Tibial artery (tissue), 4 donors: Measurements from ENCODE around the gene HVCN1.
"Not testable (repeated sequence)": the region's sequence is repeated elsewhere in the genome, so short reads cannot be mapped to it uniquely, and the experiment has no call there.

Source experiments
- DNase-seq, 2 donors: peaks; one replicate each; pipeline ENCODE4 v3.0.0-alpha.2; 2019
- H3K27ac ChIP-seq, 2 donors: fragments of 200-600 bp; sonication (generic) in 1 of 2; 1 replicate in 1 of 2; 2 replicates in 1 of 2; pipeline ENCODE4 v1.5.1; 2018 to 2019; ENCODE audit warnings: mild to moderate bottlenecking in 1 of 2
- H3K27me3 ChIP-seq, 2 donors: fragments of 200-600 bp; sonication (generic) in 1 of 2; one replicate each; pipeline versions ENCODE4 v1.5.1 to v1.6.0; 2016 to 2019
- H3K36me3 ChIP-seq, 3 donors: fragments of 200-600 bp; sonication (generic) in 2 of 3; one replicate each; pipeline ENCODE4 v1.5.1; 2016 to 2019; ENCODE audit warnings: mild to moderate bottlenecking in 2 of 3
- H3K4me1 ChIP-seq, 4 donors: fragments of 200-600 bp; sonication (generic) in 2 of 4; 1 replicate in 3 of 4; 2 replicates in 1 of 4; pipeline ENCODE4 v1.5.1; 2016 to 2019
- H3K4me3 ChIP-seq, 2 donors: fragments of 200-600 bp; sonication (generic) in 1 of 2; 1 replicate in 1 of 2; 2 replicates in 1 of 2; pipeline ENCODE4 v1.5.1; 2018 to 2019; ENCODE audit warnings: mild to moderate bottlenecking in 2 of 2
- H3K9me3 ChIP-seq, 3 donors: fragments of 200-600 bp; sonication (generic) in 1 of 3; one replicate each; pipeline ENCODE4 v1.5.1; 2016 to 2019
- CTCF ChIP-seq, 2 experiments: fragments of 200-600 bp in 1 of 2; fragments of 450-650 bp in 1 of 2; IDR thresholded peaks; one replicate each; pipeline ENCODE4 v1.5.1; 2017 to 2019; ENCODE audit warnings: antibody characterized with exemption in 2 of 2, mild to moderate bottlenecking in 1 of 2, moderate library complexity in 1 of 2
- intact Hi-C: fragments of 100-400 bp; cut with DNase I; formaldehyde crosslinking; loops from one replicate; pipeline ENCODE4 v1.15.0; 2023; ENCODE audit warnings: low total_unique reads

Gene HVCN1

GRCh38 chr12:110725267-110725666 lies 36.4 kb upstream of the HVCN1 start:
- TF ChIP-seq CTCF (IDR thresholded peaks at IDR 0.05) = no peak
- Histone ChIP-seq H3K4me3 (no peak overlapping the region), H3K27me3 (no peaks in the 10 kb centered on the region), H3K36me3 (peaks cover 55 to 100% (median 83%) of the 10 kb centered on the region in 3 donors), H3K27ac (no peak overlapping the region), H3K9me3 (no peaks in the 10 kb centered on the region), H3K4me1 (no peaks in the 10 kb centered on the region)
- intact Hi-C loops = no loop called here
- no peak for DNase-seq

DNA sequence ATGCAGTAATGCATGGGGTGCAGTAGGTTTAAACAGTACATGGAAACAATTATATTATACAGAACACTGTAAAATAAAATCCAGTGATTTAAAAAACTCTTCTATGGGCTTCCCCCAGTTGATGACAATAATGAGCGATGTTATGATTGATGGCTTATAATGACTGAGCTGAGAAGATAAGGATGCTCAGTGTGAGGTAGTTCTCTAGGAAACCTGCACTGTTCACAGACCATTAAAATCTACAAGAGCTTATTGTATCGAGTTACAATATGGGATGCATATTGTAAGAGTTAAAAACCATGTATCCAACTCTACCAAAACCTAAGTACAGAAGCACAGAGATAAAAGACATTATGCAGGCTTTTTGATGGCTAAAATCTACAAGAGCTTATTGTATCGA lies 34.0 kb upstream of the HVCN1 start:
- DNase-seq, H3K27me3 ChIP-seq, H3K9me3 ChIP-seq, H3K27ac ChIP-seq, H3K4me1 ChIP-seq, H3K4me3 ChIP-seq, intact Hi-C loops: not testable (repeated sequence)
- peaks cover 56 to 100% (median 90%) of the 10 kb centered on the region in 3 donors for H3K36me3 ChIP-seq

DNA sequence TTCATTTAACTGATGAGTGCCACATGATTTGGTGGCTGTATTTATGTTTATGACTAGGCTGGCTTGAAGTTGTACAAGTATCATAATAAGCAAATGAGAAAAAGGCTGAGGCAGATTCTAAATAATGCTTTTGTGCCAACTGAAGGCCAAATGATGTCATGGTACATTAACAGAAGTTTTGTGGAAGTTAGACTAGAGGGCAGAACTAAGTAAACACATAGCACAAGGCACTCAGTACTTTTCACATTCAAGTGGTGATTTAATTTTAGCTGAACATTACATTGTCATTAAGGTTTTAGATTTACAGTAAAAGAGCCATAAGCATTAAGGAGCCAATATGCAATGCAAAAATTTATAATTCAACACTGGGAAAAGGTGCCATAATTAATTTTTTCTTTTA lies 32.7 kb upstream of the HVCN1 start:
- intact Hi-C loops = no loop called here
- no peak for TF ChIP-seq CTCF (IDR thresholded peaks at IDR 0.05)

GRCh38 chr12:110720516-110720915 lies 31.6 kb upstream of the HVCN1 start:
- no peak overlapping the region for H3K27ac ChIP-seq
- H3K27me3 ChIP-seq = no peaks in the 10 kb centered on the region
- intact Hi-C loops = no loop called here
- no peaks in the 10 kb centered on the region for H3K4me1 ChIP-seq
- no peak for TF ChIP-seq CTCF (IDR thresholded peaks at IDR 0.05)
- H3K9me3 ChIP-seq = no peaks in the 10 kb centered on the region
- DNase-seq = no peak
- peaks cover 65 to 88% (median 82%) of the 10 kb centered on the region in 3 donors for H3K36me3 ChIP-seq
- H3K4me3 ChIP-seq = no peak overlapping the region

More for the DNA sequence above, 32.7 kb upstream of the HVCN1 start:
- H3K27me3 ChIP-seq = no peaks in the 10 kb centered on the region
- H3K36me3 ChIP-seq = peaks cover 65 to 98% (median 84%) of the 10 kb centered on the region in 3 donors
- no peak for DNase-seq
- H3K4me1 ChIP-seq = no peaks in the 10 kb centered on the region
- H3K4me3 ChIP-seq = no peak overlapping the region
- H3K9me3 ChIP-seq = no peaks in the 10 kb centered on the region
- H3K27ac ChIP-seq = no peak overlapping the region

DNA sequence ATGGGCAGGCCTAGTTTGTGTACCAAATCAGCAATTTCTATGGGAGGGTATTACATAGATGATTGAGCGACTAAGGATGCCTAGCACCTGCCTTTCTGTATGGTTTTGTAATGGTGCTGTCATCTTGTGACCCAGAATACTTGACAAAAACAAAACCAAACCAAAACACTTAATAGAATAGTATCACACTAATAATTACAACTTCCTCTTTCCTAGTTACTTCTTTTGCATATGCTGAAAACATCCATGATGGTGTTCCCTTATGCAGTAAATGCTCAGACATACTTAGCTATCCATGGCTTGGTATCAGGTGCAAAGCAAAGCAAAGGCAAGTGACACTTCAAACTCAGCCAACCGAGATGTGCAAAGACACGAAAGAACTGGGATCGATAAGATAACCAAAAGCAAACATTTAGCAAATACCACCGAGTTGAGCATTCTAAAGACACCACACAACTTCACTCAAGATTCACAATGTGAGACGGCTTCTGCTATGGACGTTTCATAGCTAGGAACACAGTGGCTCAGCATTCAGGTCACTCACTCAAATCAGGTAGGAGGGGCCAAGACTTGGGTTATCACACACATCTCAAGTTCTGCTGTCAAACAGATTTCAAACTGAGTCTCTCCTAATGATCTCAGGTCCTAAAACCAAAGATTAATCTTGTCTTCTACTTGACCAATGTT lies 29.4 kb upstream of the HVCN1 start:
- DNase-seq = no peak
- H3K4me3 ChIP-seq = no peak overlapping the region
- no peaks in the 10 kb centered on the region for H3K9me3 ChIP-seq
- no peaks in the 10 kb centered on the region for H3K27me3 ChIP-seq
- intact Hi-C loops = no loop called here
- no peak overlapping the region for H3K27ac ChIP-seq
- no peak for TF ChIP-seq CTCF (IDR thresholded peaks at IDR 0.05)
- no peaks in the 10 kb centered on the region for H3K4me1 ChIP-seq
- H3K36me3 ChIP-seq = peaks cover 54 to 66% (median 61%) of the 10 kb centered on the region in 3 donors

GRCh38 chr12:110717037-110717436 lies 28.1 kb upstream of the HVCN1 start:
- intact Hi-C loops = no loop called here
- peaks cover 42 to 55% (median 51%) of the 10 kb centered on the region in 3 donors for H3K36me3 ChIP-seq
- no peaks in the 10 kb centered on the region for H3K27me3 ChIP-seq

More at GRCh38 chr12:110717037-110717436, 28.1 kb upstream of the HVCN1 start:
- no peaks in the 10 kb centered on the region for H3K4me1 ChIP-seq
- H3K4me3 ChIP-seq = no peak overlapping the region
- DNase-seq = no peak
- H3K27ac ChIP-seq = no peak overlapping the region
- H3K9me3 ChIP-seq = no peaks in the 10 kb centered on the region
- no peak for TF ChIP-seq CTCF (IDR thresholded peaks at IDR 0.05)
